ENCODE data around the gene LTF.
"Not testable (repeated sequence)": the region's sequence is repeated elsewhere in the genome, so short reads cannot be mapped to it uniquely, and the experiment has no call there.

LTF gene

DNA sequence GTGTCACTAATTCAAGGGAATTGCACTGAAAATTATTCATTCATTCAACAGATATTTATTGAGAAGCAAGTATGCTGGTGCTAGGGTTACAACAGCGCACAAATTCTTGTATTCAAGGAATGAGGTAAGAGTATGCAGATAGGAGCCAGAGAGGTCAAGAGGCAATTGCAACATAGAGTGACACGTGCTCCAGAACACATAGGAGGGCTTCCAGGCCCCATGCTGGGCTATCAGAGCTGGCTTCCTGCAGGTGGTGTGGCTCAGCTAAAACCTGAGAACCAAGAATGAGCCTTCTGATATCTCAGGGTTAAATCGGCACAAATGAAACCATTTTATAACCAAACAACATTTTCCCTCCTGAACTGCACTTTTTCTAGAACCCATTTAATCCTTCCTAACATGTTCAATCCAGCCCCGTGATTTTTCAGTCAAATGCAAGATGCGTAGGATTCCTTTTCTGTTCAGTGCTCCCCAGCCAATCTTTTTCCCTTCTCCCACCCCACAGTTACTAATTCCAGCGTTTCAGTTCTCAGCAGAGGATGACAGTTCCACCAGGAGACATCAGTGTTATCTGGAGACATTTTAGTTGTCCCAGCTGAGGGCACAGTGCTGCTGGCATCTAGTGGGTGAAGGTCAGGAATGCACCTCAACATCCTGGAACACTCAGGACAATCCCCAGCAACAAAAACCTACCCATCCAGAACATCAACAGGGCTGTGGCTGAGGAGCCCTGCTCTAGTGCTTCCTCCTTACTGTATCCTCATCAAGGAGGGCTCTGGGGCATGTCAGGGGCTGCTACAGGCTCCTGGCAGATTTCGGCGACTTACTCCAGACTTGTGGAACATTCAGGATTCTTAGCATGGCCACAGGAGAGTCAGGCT is 70.9 kb downstream of the LTF start:
- no peak overlapping the region for H3K4me3 ChIP-seq (ENCODE audit: low read depth, low read length)
- no peaks in the 10 kb centered on the region for H3K79me2 ChIP-seq
- H2AFZ ChIP-seq, result no peak overlapping the region
- no peaks in the 10 kb centered on the region for H3K27me3 ChIP-seq (ENCODE audit: control insufficient read depth, insufficient read depth, low read length)
- H3K4me1 ChIP-seq, result no peaks in the 10 kb centered on the region
- H3K4me2 ChIP-seq (ENCODE audit: low read length), result no peak overlapping the region
- H3K9ac ChIP-seq, result no peak overlapping the region
- H3K36me3 ChIP-seq (ENCODE audit: control insufficient read depth, insufficient read depth, low read length), result no peaks in the 10 kb centered on the region
- no peak overlapping the region for H3K27ac ChIP-seq
- TF ChIP-seq, protein P1, sequence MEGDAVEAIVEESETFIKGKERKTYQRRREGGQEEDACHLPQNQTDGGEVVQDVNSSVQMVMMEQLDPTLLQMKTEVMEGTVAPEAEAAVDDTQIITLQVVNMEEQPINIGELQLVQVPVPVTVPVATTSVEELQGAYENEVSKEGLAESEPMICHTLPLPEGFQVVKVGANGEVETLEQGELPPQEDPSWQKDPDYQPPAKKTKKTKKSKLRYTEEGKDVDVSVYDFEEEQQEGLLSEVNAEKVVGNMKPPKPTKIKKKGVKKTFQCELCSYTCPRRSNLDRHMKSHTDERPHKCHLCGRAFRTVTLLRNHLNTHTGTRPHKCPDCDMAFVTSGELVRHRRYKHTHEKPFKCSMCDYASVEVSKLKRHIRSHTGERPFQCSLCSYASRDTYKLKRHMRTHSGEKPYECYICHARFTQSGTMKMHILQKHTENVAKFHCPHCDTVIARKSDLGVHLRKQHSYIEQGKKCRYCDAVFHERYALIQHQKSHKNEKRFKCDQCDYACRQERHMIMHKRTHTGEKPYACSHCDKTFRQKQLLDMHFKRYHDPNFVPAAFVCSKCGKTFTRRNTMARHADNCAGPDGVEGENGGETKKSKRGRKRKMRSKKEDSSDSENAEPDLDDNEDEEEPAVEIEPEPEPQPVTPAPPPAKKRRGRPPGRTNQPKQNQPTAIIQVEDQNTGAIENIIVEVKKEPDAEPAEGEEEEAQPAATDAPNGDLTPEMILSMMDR (IDR thresholded peaks at IDR 0.05), result no peak
- H3K9me3 ChIP-seq (ENCODE audit: control insufficient read depth, low read length), result no peaks in the 10 kb centered on the region

DNA sequence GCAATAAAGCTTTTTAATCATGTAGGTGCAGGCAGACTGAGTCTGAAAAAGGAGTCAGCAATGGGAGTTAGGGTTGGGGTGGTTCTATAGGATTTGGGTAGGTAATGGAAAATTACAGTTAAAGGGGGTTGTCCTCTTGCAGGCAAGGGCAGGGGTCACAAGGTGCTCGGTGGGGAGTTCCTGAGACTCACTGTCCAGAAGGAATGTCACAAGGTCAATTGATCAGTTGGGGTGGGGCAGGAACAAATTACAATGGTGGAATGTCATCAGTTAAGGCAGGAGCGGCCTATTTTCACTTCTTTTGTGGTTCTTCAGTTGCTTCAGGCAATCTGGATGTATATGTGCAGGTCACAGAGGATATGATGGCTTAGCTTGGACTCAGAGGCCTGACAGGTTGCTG is 71.7 kb downstream of the LTF start:
- Histone ChIP-seq H3K4me1 (no peaks in the 10 kb centered on the region), H3K9me3 (ENCODE audit: control insufficient read depth, low read length) (no peaks in the 10 kb centered on the region), H3K4me2 (ENCODE audit: low read length) (no peak overlapping the region), H3K36me3 (ENCODE audit: control insufficient read depth, insufficient read depth, low read length) (no peaks in the 10 kb centered on the region), H3K27me3 (ENCODE audit: control insufficient read depth, insufficient read depth, low read length) (no peaks in the 10 kb centered on the region), H3K9ac (no peak overlapping the region), H3K27ac (no peak overlapping the region), H3K4me3 (ENCODE audit: low read depth, low read length) (no peak overlapping the region), H2AFZ (no peak overlapping the region), H3K79me2 (no peaks in the 10 kb centered on the region)
- TF ChIP-seq, protein P1 (IDR thresholded peaks at IDR 0.05), result no peak

DNA sequence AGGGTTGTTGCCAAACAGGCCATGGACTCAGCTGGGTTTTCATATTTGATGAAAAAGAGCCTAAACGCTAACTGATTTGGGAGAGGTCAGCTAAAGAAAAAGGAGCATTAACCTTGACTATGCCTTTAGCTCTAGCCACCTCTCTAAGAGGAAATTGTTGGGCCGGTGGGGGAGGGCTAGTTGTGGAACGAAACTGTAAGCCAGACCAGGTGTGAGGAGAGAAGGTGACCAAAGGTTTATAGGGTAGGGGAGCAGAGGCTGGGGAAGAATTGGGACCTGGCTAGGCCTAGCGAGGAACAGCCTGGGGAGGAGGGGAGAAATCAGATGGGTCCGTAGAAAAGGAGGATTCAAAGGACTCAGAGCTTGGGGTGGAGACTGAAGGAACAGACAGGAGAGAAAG is 73.2 kb downstream of the LTF start:
- H3K4me2 ChIP-seq (ENCODE audit: low read length); H3K79me2 ChIP-seq; H3K4me3 ChIP-seq (ENCODE audit: low read depth, low read length); H3K9me3 ChIP-seq (ENCODE audit: control insufficient read depth, low read length); H3K27me3 ChIP-seq (ENCODE audit: control insufficient read depth, insufficient read depth, low read length); H3K9ac ChIP-seq; H2AFZ ChIP-seq; H3K36me3 ChIP-seq (ENCODE audit: control insufficient read depth, insufficient read depth, low read length); H3K27ac ChIP-seq; H3K4me1 ChIP-seq: not testable (repeated sequence)

DNA sequence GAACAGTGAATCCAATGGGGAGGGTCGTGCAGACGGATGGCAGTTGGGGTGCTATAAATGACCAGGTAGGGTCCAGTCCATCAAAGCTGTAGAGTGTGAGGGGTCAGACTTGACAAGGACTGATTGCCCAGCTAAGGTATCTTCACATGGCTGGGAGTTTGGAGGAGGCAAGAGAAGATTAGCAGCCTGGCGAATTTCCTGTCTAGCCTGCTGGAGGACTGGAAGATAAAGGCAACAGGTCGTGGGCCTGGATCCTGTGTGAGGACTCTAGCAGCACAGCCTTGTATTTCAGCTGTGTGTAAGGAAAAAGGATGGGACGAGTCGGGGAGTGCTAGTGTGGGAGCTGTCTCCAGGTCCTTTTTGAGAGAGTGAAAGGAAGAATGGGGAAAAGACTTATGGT is 75.4 kb downstream of the LTF start:
- Histone ChIP-seq H2AFZ (no peak overlapping the region), H3K27ac (no peak overlapping the region), H3K4me1 (no peaks in the 10 kb centered on the region), H3K9me3 (ENCODE audit: control insufficient read depth, low read length) (no peaks in the 10 kb centered on the region), H3K79me2 (no peaks in the 10 kb centered on the region), H3K27me3 (ENCODE audit: control insufficient read depth, insufficient read depth, low read length) (no peaks in the 10 kb centered on the region), H3K9ac (no peak overlapping the region), H3K4me3 (ENCODE audit: low read depth, low read length) (no peak overlapping the region), H3K36me3 (ENCODE audit: control insufficient read depth, insufficient read depth, low read length) (no peaks in the 10 kb centered on the region), H3K4me2 (ENCODE audit: low read length) (no peak overlapping the region)
- TF ChIP-seq, protein P1 (IDR thresholded peaks at IDR 0.05), result no peak

DNA sequence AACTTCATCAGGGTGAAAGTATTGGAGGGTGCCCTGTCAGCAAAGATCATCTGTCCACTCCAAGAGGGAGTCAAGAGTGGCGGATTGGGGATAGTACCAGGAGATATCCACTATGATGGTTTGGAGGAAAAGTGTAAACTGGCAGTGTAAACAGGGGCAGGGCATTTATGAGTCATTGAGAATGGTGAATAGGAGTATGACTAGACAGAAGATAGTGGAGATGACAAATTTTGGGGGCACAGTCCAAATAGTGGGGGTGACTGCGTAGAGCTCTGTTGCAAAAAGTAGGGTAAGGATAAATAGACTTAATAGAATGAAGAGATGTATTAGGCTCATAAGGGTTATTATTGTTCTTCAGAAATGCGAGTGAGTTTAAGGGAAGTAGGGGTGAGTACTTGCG is 75.9 kb downstream of the LTF start:
- not testable (repeated sequence) for H3K27me3 ChIP-seq (ENCODE audit: control insufficient read depth, insufficient read depth, low read length); H3K9me3 ChIP-seq (ENCODE audit: control insufficient read depth, low read length); H3K4me1 ChIP-seq; H3K36me3 ChIP-seq (ENCODE audit: control insufficient read depth, insufficient read depth, low read length); H3K4me3 ChIP-seq (ENCODE audit: low read depth, low read length); H3K79me2 ChIP-seq; H2AFZ ChIP-seq; H3K9ac ChIP-seq; H3K27ac ChIP-seq; H3K4me2 ChIP-seq (ENCODE audit: low read length)

DNA sequence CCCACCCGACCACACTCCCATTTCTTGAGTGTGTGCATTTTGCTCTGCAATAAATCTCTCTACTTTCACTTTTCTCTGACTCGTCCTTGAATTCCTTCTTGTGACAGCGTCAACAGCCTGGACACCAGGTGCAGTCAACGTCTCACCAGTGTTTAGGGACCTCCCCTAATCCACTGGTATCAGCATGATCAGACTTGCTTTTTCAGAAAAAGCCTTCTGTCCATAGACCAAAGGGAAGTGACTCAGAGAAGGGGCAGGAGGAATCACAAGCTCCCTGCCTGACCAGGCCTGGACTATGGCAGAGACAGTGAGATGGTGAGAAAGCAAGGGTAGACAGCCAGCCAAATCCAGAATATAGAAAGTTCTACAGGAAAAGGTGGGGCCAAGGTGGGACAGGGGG is 78.5 kb downstream of the LTF start:
- Histone ChIP-seq H3K9ac (no peak overlapping the region), H3K4me3 (ENCODE audit: low read depth, low read length) (no peak overlapping the region), H3K4me2 (ENCODE audit: low read length) (no peak overlapping the region), H3K9me3 (ENCODE audit: control insufficient read depth, low read length) (no peaks in the 10 kb centered on the region), H3K36me3 (ENCODE audit: control insufficient read depth, insufficient read depth, low read length) (no peaks in the 10 kb centered on the region), H3K79me2 (no peaks in the 10 kb centered on the region), H3K27ac (no peak overlapping the region), H3K4me1 (no peaks in the 10 kb centered on the region), H3K27me3 (ENCODE audit: control insufficient read depth, insufficient read depth, low read length) (no peaks in the 10 kb centered on the region), H2AFZ (no peak overlapping the region)
- TF ChIP-seq, protein P1 (IDR thresholded peaks at IDR 0.05), result no peak

Measured in parathyroid adenoma (tissue), 2 donors.